Stimulated activated CD8-positive, alpha-beta memory T cell treated with anti-CD3 and anti-CD28 coated beads, Interleukin-7, amount 100 ng/mL, for 1 hour (primary cell): ENCODE data around the gene PIK3R1.

ENCODE experiments used
- DNase-seq, 2 donors: peaks; one replicate each; pipeline ENCODE4 v3.0.0-alpha.2; 2020; ENCODE audit warnings: low read depth in 2 of 2

The PIK3R1 gene

GRCh38 chr5:68251804-68252522, 36.4 kb downstream of the PIK3R1 start:
- DNase-seq: no peak

GRCh38 chr5:68252673-68253623, 37.4 kb downstream of the PIK3R1 start:
- no peak for DNase-seq

DNA sequence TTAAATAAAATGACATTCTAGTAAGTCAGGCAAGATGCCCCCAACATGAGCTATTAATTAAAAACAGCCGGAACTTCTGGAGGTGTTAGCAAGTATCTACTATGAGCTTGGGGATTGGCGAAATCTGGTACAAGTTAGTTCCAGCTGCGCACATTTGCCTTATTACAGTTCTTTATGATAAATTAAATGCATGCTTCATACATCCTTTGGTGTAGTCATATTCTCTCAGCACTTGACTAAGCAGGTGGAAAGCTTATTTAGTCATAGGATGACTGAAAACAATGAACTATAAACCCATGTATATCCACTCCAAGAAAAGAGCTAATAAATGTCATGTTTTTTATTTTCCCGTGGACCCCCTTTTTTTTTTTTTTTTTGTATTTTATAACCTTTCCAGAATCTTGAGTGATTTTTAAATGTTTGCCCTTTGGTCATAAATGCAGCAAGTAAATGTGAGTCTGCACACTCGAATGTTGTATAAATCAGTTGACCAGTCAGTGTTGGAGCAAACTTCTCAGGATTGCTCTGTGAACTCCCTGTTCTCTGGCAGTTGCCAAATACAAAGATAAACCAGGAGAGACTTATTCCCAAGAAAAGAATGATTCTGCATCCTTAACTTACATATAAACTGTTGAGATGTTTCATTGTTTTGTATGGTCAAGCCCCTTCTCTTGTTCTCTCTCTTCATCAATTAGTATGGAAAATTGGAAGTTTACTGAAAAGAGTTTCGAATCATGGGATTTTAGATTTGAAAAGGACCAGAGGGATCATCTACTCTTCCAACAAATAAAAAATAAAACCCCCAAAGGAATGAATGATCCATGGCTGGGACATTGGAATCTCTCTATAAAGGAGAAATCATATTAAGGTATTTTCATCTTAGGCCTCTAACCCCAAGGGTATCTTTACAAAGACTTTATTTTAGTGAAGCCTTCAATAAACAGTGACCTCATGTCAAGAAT, 38.3 kb downstream of the PIK3R1 start:
- no peak for DNase-seq

DNA sequence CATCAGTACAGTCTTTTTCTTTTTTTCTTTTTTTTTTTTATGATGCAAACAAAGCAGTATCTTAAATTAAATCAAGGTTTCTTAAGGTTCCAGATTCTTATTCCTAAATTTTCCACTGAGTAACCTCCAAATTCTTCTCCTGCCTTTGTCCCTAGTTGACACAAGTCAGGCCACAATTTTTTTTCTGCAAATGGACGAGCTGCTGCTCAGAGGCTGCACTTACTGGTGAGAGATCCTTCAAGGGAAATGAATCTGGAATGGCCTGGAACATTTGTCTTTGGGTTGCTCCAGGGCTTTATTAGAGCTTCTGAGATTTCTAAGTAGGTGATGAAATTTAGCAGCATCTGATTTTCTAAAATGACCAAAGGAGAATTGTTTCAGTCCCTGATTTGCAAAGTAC, 39.3 kb downstream of the PIK3R1 start:
- no peak for DNase-seq

- no peak for DNase-seq
Measured at GRCh38 chr5:68255305-68256120, 40.0 kb downstream of the PIK3R1 start.

- DNase-seq: no peak
Measured at GRCh38 chr5:68257210-68257609, 41.7 kb downstream of the PIK3R1 start.

DNA sequence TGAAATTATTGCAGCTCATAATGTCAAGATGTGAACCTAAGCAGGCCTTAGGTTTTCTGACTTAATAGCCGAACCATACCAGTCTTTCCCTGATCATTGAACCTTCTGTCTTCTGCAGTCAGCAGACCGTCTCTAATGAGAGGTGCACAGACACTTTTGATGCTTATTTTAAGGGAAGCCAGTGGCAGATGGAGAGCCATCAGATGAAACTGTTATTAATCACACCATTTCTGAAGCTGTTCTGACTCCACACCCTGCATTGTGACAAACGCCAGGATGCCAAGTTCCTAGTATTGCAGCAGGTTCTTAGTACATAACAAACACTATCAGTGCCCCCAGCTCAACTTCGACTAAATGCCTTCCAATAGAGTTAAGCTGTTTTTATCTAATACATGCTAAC, 43.0 kb downstream of the PIK3R1 start:
- no peak for DNase-seq

DNA sequence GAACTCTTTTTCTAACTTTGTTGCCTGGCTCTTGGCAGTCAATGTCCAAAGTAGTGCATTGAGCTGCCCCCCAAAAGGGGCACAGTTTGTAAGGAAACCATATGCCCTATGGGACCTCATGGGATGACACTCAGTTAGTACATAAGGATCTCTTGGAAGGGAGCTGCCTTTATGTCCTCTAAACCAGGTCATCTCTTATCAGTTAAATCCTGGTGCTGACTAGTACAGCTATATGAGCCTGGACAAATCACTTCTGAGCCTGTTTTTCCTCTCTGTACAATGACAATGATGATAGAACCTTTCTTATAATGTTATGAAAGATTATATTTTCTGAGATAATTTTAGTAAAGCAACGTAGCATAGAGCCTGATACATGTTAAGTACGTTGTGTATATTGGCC, 44.1 kb downstream of the PIK3R1 start:
- no peak for DNase-seq

DNA sequence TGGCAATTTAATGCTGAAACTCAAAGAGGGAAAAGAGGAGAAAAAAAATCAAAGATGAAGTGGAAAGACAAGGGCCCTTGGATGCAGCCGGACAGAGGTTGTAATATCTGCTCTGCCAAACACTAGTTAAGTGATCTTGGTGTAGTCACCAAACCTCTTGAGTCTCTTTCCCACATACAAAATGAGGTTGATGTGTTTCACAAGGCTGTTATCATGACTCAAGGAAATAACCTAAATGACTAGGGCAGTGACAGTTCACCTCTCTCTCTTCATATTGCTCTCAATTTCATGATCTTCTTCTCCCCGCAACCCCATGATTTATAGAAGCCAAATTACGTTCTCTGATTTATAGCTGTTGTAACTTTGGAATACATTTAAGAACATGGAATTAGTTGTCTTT, 44.9 kb downstream of the PIK3R1 start:
- DNase-seq: no peak

DNA sequence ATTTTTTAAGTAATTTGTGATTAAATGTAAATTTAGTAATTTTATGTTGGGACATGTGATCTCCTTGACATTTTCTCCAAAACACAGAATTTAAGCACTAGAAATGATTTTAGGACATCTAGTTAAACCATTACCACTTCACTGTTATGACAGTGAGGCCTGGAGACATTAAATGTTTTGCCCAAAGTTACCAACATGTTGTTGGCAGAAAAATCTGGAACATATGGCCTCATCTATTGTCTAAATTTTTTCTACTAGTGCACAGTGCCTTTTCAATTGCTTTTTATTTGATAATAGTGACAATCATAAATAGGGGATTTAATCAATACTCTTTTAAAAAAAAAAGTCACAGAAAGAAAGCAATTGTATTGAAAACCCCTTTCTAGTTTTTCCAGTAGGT, 45.6 kb downstream of the PIK3R1 start:
- no peak for DNase-seq

DNA sequence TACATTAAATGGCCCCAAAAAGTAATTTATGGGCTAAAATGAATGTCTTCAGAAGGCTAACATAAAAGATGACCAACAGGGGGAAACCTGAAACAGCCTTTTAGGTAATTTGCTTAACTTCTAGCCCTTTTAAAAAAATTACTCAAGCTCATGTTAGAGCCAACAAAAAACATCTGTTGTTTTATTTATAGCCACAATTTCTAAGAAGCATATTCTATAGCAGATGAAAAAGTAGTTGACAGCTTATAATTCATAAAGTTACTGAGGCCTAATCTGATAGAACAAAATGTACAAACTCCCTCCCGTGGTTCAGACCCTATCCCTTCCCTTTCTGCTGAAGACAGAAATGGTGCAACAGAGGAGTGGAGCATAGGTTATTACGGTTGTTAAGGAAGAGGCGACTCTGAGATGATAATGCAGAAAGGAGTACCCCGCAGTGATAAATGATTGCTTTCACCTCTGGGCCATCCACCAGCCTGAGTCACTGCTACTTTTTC, 46.1 kb downstream of the PIK3R1 start:
- no peak for DNase-seq

DNA sequence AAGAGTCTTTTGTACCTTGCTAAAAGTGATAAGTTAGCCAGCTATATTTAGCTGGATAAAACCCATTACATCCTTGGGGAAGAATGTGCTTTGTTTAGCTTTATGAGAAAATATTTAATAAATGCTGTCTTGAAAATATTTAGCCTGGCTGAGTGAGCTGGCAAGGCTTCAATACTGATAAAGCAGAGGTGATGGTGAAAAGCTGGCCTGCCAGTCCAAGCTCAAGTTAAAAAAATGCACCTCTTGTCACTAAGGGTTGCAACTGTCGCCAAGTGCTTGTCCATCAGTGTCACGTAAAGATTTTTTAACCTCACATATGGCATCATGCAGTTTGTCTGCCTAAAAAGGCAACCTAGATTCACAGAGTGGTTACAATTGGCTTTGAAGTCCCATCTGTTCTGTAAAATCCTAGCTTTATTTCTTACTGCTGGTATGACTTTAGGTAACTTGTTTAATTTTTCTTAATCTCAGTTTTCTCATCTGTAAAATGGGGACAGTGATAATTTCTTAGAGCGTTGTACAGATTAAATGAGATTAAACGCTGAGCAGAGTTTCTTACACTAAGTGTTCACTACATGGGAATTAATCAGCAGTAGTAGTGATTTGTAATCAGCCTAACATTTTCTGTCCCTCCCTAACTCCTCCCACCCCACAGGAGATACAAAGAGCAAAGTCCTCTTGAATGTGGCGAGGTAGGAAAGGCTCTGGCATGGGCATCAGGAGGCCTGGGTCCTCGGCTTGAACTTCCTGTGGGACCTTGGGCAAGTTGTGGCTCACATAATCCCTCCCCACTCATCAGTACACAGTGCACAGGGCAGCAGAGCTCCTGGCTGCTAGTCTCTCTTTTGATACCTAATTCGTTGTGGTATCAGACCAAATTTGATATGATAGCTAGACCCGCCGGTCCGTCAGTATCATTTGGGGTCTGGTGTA, 48.7 kb downstream of the PIK3R1 start:
- DNase-seq: no peak

DNA sequence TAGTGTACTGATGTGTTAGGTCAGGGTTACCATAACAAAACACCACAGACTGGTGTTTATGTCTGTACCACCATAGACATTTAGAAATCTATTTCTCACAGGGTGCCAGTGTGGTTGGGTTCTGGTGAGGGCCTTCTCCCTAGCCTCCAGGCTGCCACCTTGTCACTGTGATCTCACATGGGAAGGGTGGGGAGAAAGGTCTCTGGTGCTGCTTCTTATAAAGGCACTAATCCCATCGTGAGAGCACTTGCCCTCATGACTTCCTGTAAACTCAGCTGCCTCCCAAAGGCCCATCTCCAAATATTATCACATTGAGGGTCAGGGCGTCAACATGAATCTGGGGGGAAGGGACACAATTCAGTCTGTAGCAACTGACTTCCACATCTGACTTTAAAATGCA, 49.8 kb downstream of the PIK3R1 start:
- no peak for DNase-seq

DNA sequence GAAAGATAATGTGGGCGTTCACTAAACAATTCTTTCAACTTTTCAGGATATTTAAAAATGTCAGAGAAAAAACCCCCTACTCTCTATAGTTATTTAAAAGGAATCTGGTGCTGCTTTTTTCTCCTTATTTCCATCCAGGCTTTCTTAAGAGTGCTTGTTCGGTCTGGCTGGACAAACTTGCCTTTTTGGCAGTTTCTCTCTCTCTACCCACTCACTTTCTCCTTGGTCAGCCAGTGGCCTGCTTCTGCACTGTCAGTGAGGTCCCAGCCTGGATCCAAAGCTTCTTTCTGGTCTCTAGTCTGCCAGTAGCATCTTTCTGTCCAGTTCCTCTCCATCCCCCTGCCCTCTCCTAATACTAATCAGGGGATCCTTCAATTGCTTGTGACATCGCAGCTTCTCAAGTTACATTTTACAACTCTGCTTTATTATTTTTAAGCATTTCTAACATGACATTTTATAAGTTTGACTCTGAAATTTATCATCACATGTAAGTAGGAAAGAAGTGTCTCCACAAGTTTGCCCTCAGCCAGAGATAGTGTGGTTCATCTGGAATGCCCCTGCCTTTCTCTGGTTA, 50.4 kb downstream of the PIK3R1 start:
- no peak for DNase-seq

DNA sequence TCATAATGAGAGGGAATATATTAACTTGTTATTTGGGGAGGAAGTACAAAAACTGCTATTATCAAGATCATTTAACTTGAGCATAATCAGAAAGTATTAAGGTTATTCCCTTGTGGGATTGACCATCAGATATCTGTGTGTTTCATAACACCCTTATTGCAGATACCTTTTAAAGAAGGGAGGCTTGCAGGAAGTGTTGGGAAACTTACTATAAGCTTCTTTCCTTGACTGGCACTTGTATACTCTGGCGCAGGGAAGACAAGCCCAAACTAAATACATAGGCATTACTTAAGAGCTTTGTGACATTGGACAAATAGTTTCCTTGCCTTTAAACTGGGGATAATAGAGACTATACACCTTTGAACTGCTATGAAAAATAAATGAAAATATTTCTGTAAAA, 50.9 kb downstream of the PIK3R1 start:
- no peak for DNase-seq

DNA sequence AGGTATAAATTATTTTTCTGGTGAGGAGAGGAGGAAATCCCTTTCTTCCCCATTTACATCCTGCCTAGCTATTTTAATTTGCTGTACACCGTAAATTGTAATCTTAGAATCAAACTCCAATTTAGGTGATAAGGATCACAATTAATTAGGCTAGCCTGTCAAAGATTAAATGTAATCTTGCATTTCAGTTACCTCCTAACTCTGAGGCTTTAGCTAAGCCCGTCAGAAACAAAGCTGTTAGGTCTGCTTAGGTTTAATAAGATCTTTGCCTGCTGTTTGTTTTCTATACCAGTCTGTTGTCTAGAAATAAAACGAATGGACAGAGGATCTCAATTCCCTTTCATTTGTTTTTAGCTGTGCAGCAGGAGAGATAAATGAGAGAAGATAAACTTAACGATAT, 51.5 kb downstream of the PIK3R1 start:
- DNase-seq: no peak

- no peak for DNase-seq
Measured at GRCh38 chr5:68268101-68268851, 52.7 kb downstream of the PIK3R1 start.

GRCh38 chr5:68268852-68269130, 53.2 kb downstream of the PIK3R1 start:
- no peak for DNase-seq

DNA sequence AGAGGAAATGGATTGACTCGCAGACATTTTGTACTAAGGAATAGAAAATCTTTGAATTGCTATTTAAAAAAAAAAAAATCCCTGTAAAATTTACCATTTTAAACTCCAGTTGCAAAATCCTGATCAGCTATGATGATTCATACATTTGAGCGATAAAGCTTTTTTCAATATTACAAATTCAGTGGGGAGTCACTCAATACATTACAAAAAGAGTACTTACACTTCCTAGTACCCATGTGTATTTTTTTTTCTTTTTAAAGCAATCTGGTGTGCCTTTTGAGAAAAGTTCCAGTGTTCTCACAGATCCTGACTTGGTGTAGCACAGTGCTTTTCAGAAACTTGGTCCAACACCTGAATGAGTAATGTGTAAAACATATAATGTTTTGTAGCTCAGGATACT, 54.3 kb downstream of the PIK3R1 start:
- no peak for DNase-seq
